DMS53 (cell line): ENCODE results near the gene ZMIZ1.
A peak's percentile ranks its signal among the peaks of the same experiment; 100 is the strongest.

Source experiments
- DNase-seq: peaks from one replicate; lab custom pipeline; 2025; lab: John Stamatoyannopoulos, UW

The ZMIZ1 gene

GRCh38 chr10:79308969-79309665, 240.4 kb downstream of the ZMIZ1 start:
- no peak for DNase-seq

- DNase-seq: no peak
Observed at GRCh38 chr10:79310200-79310865, 241.6 kb downstream of the ZMIZ1 start.

- no peak for DNase-seq
Observed at GRCh38 chr10:79310911-79311573, 242.3 kb downstream of the ZMIZ1 start.

- DNase-seq: no peak
Observed at GRCh38 chr10:79311581-79312407, 243.0 kb downstream of the ZMIZ1 start.

- no peak for DNase-seq
Observed at GRCh38 chr10:79312601-79313187, 243.9 kb downstream of the ZMIZ1 start.

GRCh38 chr10:79313320-79313719, 244.6 kb downstream of the ZMIZ1 start:
- DNase-seq: no peak

- DNase-seq: no peak
Observed at GRCh38 chr10:79313911-79314439, 245.2 kb downstream of the ZMIZ1 start.

DNA sequence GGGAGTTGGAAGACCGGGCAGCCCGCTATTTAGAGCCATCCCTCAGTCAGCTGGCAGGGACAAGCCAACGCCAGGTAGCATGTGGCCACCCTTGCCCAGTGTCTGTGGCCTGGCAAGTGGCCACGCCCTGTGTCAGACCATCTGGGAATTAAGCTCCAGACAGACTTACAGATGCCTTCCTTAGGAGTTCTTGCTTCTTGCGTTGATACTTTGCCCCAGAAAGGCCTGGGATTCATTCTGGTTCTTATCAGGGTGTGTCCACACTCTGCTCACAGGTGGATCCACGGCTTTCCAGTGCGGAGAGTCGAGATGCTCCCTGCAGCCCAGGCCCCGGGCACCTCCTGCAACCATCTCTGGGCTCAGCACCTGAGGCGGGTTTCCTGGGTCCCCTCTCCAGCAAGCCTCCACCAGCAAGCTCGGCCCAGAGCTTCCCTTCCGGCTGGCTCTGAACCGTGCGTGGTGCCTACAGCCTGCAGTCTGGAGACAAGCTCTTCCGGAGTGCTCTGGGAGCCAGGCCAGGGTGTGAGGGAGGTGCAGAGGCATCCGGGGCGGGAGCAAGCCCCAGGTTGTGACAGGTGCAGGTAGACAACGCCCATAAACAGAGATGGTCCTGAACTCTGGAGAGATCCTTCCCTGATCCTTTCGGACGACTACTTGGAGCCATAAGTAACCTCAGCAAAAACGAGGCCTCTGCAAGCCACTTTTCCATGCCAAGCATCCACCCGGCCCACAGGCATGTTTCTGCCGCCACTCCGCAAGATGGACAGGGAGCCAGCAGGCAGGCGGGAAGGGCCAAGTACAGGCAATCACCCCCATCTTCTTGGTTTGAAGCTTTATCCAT, 246.2 kb downstream of the ZMIZ1 start:
- DNase-seq: no peak

DNA sequence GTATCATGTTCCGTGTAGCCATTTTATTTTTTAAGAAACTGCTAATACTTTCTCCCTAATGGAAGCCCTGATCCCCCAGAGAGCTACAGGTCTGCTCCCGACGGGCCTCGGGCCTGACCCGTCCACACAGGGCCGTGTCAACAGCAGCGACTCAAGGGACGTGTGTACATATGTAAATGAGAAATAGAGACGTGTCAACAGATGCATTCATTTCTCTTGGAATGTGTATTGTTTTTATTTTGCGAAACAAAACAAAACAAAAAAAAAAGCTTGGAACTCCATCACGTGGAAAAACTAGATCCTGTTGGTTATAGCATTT, 246.8 kb downstream of the ZMIZ1 start:
- DNase-seq: no peak

- DNase-seq: peak; percentile 33
Observed at GRCh38 chr10:79316671-79317431, 248.1 kb downstream of the ZMIZ1 start.

- DNase-seq: no peak
Observed at GRCh38 chr10:79318369-79318768, 249.6 kb downstream of the ZMIZ1 start.

DNA sequence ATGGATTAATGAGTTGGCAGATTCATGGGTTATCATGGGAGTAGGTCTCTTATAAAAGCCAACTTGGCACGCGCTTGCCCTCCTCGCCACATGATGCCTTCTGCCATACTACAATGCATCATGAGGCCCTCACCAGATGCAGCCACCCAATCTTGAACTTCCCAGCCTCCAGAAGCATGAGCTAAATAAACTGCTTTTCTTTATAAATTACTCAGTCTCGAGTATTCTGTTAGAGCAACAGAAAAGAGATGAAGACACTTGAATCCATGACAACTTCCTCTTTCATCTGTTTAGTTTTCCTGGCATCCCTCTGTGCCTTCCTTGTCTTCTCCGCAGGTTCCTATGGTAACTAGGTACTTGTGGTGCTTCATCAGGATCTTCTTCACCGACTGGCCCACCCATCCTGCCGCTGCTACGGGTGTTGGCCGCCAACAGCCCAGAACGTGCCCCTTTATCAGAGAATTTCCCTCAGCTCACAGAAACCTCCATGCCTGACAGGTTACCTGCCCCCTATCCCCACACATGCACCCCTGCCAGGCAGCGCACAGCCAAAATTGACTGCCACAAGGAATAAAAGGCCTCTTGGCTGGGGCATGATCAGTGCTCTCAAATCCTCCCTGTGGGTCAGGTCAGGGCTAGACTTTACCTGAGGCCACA, 250.5 kb downstream of the ZMIZ1 start:
- DNase-seq: no peak

DNA sequence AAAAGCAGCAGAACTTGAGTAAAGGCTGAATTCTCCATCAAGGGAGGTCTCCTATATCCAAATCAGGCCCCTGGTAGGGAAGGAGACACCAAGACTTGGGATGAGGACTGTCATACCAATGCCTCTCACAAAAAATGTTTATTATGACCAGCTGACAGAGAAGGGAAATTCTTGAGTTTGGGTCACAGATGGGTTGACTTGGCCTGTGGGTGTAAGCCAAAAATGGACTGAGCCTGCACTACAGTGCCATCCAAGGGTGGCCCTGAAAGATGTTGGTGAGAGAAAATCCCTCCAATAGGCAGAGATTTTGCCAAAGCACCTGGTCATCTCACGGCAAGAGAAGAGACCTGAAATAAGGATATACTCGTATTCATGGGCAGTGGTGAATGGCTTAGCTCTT, 251.6 kb downstream of the ZMIZ1 start:
- DNase-seq: no peak

DNA sequence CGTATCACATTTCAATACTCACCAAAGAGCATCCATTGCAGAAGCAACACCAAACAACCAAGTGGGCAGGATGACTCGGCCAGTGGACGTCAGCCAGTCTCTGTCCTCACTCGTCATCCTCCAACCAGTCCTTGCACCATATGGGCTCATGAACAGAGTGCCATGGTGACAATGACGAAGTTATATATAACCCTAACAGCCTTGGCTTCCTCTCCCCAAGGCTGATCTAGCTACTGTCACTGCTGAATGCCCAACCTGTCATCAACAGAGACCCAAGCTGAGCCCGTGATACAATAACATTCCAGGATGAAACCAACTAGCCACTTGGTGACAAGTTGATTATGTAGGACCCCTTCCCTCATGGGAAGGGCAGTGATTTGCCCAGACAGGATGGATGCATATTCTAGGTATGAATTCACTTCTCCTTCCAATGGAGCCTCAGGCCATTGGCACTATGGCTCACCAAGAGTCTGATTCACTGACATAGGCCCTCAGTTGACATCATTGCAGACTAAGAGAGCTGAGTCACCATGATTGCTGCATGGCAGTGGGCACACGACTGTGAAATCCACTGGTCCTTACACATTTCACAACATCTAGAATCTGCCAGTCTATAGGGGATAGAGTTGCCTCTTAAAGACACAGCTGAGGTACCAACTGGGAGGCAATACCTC, 252.2 kb downstream of the ZMIZ1 start:
- DNase-seq: peak; percentile 46

DNA sequence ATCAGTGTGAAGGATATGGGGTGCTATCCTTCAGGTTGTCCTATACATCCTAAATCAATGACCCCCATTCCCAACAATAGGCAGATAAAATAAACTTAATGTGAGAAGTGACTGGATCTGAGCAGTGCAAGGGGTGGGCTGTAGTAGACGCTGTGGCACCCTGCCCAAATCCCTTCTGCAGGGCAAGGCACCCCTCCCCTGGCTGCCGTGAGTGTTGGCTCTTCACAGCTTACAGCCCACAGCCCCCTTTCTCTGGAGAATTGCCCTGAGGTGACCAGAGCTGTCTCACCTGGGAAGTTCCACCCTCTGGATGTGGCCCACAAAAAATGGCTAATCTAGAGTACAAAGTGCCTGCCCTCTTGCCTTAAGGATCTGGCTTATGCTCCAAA, 252.7 kb downstream of the ZMIZ1 start:
- no peak for DNase-seq

DNA sequence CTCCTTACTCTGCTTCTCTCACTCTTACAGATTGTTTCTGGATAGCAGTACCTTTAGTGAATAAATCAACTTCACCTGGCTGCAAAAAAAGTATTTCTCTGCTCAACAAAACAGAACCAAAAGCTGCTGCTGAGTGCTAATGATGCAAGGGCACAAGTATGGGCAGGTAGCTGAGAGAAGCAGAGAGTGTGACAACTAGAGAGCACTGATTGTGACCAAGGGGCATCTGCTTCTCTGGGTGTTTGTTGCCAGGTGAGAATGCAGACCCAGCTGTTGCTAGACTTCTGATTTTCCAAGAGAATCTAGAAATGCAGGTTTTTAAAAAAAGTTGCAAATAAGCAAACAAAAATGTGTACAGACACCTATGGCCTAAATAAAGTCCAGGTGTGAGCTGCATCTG, 253.2 kb downstream of the ZMIZ1 start:
- no peak for DNase-seq

DNA sequence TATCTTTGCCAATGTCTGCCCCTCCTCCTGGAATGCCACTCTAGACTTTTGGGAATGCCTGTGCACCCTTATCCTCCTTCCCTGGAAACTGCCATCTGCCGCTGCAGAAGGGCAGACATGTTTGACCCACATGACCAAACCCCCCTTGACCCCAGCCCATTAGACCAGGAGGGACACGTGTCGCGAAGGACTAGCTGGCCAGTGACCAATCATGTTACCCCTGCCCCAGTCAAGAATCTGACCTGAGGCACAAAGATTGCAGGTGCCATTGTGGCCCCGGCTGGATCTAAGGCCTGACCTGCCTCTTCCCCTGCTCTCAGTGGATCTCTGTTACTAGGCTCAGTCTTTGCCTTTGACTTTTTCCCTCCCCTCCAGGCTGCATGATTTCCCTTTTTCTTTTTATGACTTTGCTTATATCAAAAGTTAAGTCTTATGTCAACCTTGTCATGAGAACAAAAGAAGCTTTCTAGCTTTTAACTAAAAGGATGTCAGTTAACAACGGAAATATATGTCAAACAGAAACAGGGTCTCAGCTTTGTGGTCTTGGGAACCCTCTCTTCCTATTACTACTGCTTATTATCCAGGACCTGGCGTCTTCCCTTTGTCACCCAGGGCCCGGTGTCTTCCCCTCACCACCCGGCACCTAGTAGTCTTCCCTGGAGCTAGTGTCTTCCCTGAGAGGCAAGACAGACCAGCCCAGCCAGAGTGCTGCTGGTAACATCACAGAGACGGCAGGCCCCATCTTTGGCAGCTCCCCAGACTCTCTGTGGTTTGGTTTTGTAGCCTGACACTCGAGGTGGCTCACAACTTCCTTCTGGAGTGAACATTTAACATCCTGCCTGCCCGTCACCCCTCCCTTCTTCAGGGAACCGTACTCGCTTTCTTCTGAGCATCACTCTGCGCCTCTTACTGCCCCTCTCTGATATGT, 254.1 kb downstream of the ZMIZ1 start:
- DNase-seq: no peak

DNA sequence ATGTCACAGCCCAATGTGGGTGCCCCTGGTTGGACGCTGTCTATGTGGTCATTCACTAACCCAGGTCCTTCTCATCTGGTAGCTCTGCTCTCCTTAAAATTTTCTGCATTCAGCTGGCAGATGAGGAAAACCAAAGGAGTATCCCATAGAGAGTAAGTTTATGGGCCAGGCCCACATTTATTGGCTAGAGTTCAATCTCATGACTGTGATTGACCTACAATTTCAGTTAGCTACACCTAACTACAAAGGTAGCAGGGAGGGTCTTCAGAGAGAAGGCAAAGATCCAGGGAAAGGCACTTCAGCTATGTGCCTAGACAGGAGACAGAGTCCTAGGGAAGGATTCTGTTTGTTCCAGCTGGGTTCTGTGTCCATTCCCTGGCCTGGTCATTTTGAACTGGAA, 254.8 kb downstream of the ZMIZ1 start:
- DNase-seq: no peak
